GM10248 (cell line): ENCODE measurements around the gene LYPD4.

Source experiments
- CTCF ChIA-PET: fragments of 300-600 bp; sonication (Branson Sonifier 250); formaldehyde crosslinking; extraction: SDS; loops from one replicate; lab custom pipeline; 2021; ENCODE audit warnings: antibody characterized with exemption; lab: Yijun Ruan, JAX
- POLR2A ChIA-PET: fragments of 350-650 bp; sonication (Branson Sonifier 250); formaldehyde crosslinking; extraction: SDS; loops from one replicate; lab custom pipeline; 2020; ENCODE audit warnings: antibody characterized with exemption; lab: Yijun Ruan, JAX
- DNase-seq: peaks from one replicate; pipeline ENCODE4 v3.0.0; 2012; ENCODE audit errors: extremely low spot score
- CTCF ChIP-seq: IDR thresholded peaks from 2 replicates; pipeline ENCODE4 v1.5.1; 2012; ENCODE audit warnings: mild to moderate bottlenecking, low read depth; ENCODE audit errors: extremely low read depth, missing control alignments, control extremely low read depth

The LYPD4 gene

GRCh38 chr19:41811036-41811435 is 33.4 kb downstream of the LYPD4 start:
- POLR2A ChIA-PET, result no interaction called here
- CTCF ChIA-PET, result interaction anchor here (0.6 to 5.0 kb wide), 5 partner anchors 9 to 224 kb away, joined by 3 to 44 read pairs (median 5); partner anchors contain the start of gene CEACAM3
- TF ChIP-seq CTCF, result no peak
- peak; percentile 25 for DNase-seq

- no peak for TF ChIP-seq CTCF
Measured at GRCh38 chr19:41810301-41810700, 34.2 kb downstream of the LYPD4 start.

GRCh38 chr19:41808663-41809566 is 35.6 kb downstream of the LYPD4 start:
- POLR2A ChIA-PET, result no interaction called here
- no peak for TF ChIP-seq CTCF
- DNase-seq, result no peak
- CTCF ChIA-PET, result no interaction called here

More at GRCh38 chr19:41810301-41810700, 34.2 kb downstream of the LYPD4 start:
- ChIA-PET POLR2A (no interaction called here), CTCF (interaction anchor here (1.2 to 5.0 kb wide), 4 partner anchors 10 to 225 kb away, joined by 4 to 44 read pairs (median 6); partner anchors contain the start of gene CEACAM3)
- DNase-seq, result no peak

- no peak for TF ChIP-seq CTCF
- POLR2A ChIA-PET, result no interaction called here
- DNase-seq, result no peak
- CTCF ChIA-PET, result interaction anchor here (0.9 to 1.0 kb wide), 2 partner anchors 12 to 13 kb away, joined by 7 to 8 read pairs; no protein-coding TSS in a partner anchor
Measured at GRCh38 chr19:41807176-41807575, 37.3 kb downstream of the LYPD4 start.

- no peak for TF ChIP-seq CTCF
Measured at GRCh38 chr19:41804336-41804735, 40.1 kb downstream of the LYPD4 start.

GRCh38 chr19:41802770-41803169 is 41.7 kb downstream of the LYPD4 start:
- ChIA-PET POLR2A (no interaction called here), CTCF (interaction anchor here (1.0 to 2.2 kb wide), 5 partner anchors 8 to 24 kb away, joined by 3 to 11 read pairs (median 6); no protein-coding TSS in a partner anchor)
- no peak for DNase-seq
- no peak for TF ChIP-seq CTCF

More at GRCh38 chr19:41804336-41804735, 40.1 kb downstream of the LYPD4 start:
- DNase-seq, result no peak
- CTCF ChIA-PET, result interaction anchor here (0.5 to 1.8 kb wide), 2 partner anchors 10 to 29 kb away, joined by 3 to 9 read pairs; no protein-coding TSS in a partner anchor
- POLR2A ChIA-PET, result no interaction called here
